GM19468 (cell line): ENCODE results near the gene LMBR1.
"Not testable (repeated sequence)": the region's sequence is repeated elsewhere in the genome, so short reads cannot be mapped to it uniquely, and the experiment has no call there.

Source experiments
- ATAC-seq: cut with Tn5 transposase; IDR thresholded peaks from one replicate; pipeline ENCODE4 v1.9.1; 2021; ENCODE audit warnings: mild to moderate bottlenecking, moderate library complexity, moderate number of reproducible peaks; ENCODE audit not compliant: unreplicated experiment; ENCODE audit errors: extremely low read depth

The LMBR1 gene

GRCh38 chr7:156639426-156640256 lies 253.3 kb downstream of the LMBR1 start:
- no peak for ATAC-seq

GRCh38 chr7:156638443-156639077 lies 254.4 kb downstream of the LMBR1 start:
- ATAC-seq: no peak

GRCh38 chr7:156637093-156637492 lies 255.9 kb downstream of the LMBR1 start:
- not testable (repeated sequence) for ATAC-seq

- no peak for ATAC-seq
Measured at GRCh38 chr7:156635529-156636385, 257.2 kb downstream of the LMBR1 start.

- ATAC-seq: no peak
Measured at GRCh38 chr7:156634117-156634516, 258.9 kb downstream of the LMBR1 start.

GRCh38 chr7:156629873-156630272 lies 263.1 kb downstream of the LMBR1 start:
- ATAC-seq: no peak

GRCh38 chr7:156628562-156628961 lies 264.4 kb downstream of the LMBR1 start:
- ATAC-seq: no peak
